Brain microvascular endothelial cell (primary cell): ENCODE data around the gene KLHL33.

Source experiments
- DNase-seq: peaks from one replicate; pipeline ENCODE4 v3.0.0-alpha.2; 2020
- H3K27ac ChIP-seq: fragments of 250-450 bp; sonication (Bioruptor Pico); 2 replicates; pipeline ENCODE4 v1.5.1; 2020; ENCODE audit warnings: mild to moderate bottlenecking, moderate library complexity
- H3K27me3 ChIP-seq: fragments of 250-450 bp; sonication (Bioruptor Pico); replicated peaks from 2 replicates; pipeline ENCODE4 v1.5.1; 2020; ENCODE audit warnings: mild to moderate bottlenecking
- H3K36me3 ChIP-seq: fragments of 250-450 bp; sonication (Bioruptor Pico); replicated peaks from 2 replicates; pipeline ENCODE4 v1.5.1; 2020; ENCODE audit warnings: mild to moderate bottlenecking
- H3K4me3 ChIP-seq: 2 replicates; pipeline ENCODE4 v1.5.1; 2011; ENCODE audit warnings: low read depth, mild to moderate bottlenecking, control low read depth, low read length, moderate library complexity
- in situ Hi-C: cut with HindIII; loops from 2 replicates; pipeline ENCODE4 v1.10.0; 2017; ENCODE audit warnings: low sequenced_read_pairs, low pct_ligation_motif_present
- TF ChIP-seq, protein P1 (sequence below): IDR thresholded peaks from 2 replicates; pipeline ENCODE4 v1.5.1; 2011; ENCODE audit warnings: low read depth, mild to moderate bottlenecking, moderate library complexity, low read length, control low read depth, inconsistent platforms; ENCODE audit errors: missing control alignments

Gene KLHL33

DNA sequence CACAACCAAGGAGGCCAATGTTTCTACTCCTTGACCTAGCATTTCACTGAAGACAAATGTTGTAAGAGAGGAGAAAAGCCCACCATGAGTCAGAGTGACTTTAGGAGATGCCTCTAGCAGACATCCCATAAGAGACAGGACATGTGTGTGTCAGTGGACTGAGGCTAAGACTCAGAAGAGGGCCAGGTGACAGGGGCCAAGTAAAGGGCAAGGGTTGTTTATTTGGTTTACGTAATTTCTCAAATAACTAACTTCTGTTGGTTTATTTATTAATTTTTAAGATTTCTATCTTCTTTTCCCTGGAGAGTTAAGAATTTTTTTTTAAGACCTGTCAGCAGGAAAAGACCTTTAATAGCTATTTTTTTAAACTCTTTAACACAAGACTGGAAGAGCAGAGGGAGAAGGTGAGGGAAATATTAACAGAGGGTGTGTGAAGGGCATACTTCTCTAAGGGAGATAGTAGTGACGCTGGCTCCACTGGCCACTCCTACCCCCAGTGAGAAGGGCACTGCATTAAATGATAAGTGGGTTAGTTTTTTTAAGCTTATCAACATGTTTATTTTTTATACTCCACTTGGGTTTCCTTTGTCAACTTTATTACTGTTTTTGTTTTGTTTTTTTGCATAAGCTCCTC lies 36.7 kb upstream of the KLHL33 start:
- no peak for DNase-seq
- TF ChIP-seq, protein P1, sequence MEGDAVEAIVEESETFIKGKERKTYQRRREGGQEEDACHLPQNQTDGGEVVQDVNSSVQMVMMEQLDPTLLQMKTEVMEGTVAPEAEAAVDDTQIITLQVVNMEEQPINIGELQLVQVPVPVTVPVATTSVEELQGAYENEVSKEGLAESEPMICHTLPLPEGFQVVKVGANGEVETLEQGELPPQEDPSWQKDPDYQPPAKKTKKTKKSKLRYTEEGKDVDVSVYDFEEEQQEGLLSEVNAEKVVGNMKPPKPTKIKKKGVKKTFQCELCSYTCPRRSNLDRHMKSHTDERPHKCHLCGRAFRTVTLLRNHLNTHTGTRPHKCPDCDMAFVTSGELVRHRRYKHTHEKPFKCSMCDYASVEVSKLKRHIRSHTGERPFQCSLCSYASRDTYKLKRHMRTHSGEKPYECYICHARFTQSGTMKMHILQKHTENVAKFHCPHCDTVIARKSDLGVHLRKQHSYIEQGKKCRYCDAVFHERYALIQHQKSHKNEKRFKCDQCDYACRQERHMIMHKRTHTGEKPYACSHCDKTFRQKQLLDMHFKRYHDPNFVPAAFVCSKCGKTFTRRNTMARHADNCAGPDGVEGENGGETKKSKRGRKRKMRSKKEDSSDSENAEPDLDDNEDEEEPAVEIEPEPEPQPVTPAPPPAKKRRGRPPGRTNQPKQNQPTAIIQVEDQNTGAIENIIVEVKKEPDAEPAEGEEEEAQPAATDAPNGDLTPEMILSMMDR: no peak
- Histone ChIP-seq H3K4me3 (no peak overlapping the region), H3K27me3 (no peaks in the 10 kb centered on the region), H3K36me3 (peaks cover 46% of the 10 kb centered on the region), H3K27ac (no peak overlapping the region)
- in situ Hi-C loops: no loop called here

DNA sequence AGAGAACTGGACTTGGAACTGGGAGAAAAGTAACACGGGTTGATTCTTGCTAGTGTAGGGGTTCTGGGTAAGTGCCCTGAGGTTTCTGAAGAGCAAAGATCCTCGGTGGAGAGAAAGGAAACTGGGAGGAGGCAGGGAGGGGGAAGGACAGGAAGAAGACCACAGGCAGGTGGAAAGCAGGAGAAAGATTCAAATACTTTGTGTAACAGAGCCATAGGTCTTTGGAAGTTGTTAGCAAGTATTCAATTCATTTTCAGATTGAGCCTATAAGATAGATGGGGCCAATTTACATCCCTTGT lies 34.6 kb upstream of the KLHL33 start:
- no peak for DNase-seq
- Histone ChIP-seq H3K36me3 (peaks cover 30% of the 10 kb centered on the region), H3K4me3 (peak overlapping the region; percentile 99), H3K27me3 (no peaks in the 10 kb centered on the region), H3K27ac (no peak overlapping the region)
- TF ChIP-seq, protein P1: no peak
- in situ Hi-C loops: no loop called here

DNA sequence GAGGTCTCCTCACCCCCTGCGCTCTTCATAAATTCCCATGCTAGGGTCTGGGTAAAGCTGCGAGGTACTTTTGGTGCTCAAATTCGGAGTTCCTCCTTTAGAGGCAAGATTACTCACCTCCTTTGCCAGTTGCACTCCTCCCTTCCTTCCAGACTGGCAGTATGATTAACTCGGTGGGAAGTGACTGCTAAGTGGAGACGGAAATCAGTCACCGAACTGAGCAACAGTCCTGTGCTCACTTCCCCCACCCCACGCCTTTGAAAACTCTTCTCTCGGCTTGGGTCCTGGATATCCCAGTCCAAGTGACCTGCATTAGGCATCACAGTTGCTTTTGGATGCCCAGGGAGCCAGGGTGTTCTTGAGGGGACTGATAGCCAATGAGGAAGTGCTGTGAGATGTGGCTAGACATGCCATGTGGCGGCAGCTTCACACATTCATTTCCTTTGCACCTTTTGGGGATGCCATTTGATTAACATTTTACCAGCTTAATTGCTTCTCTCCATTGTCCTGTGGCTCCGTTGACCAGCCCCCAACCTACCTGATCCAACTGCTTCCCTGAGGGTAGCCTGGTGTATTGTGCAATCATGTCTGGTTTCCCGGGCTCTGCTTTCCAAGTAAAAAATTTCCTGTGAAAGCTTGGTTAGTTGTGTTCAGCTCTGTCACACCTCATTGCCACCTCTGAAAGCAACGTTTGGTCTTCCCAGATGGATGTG lies 34.1 kb upstream of the KLHL33 start:
- TF ChIP-seq, protein P1: no peak
- Histone ChIP-seq H3K27me3 (no peaks in the 10 kb centered on the region), H3K36me3 (peaks cover 25% of the 10 kb centered on the region), H3K4me3 (peak overlapping the region; percentile 99), H3K27ac (peak overlapping the region; percentile 82)
- in situ Hi-C loops: no loop called here
- peak; percentile 62 for DNase-seq

DNA sequence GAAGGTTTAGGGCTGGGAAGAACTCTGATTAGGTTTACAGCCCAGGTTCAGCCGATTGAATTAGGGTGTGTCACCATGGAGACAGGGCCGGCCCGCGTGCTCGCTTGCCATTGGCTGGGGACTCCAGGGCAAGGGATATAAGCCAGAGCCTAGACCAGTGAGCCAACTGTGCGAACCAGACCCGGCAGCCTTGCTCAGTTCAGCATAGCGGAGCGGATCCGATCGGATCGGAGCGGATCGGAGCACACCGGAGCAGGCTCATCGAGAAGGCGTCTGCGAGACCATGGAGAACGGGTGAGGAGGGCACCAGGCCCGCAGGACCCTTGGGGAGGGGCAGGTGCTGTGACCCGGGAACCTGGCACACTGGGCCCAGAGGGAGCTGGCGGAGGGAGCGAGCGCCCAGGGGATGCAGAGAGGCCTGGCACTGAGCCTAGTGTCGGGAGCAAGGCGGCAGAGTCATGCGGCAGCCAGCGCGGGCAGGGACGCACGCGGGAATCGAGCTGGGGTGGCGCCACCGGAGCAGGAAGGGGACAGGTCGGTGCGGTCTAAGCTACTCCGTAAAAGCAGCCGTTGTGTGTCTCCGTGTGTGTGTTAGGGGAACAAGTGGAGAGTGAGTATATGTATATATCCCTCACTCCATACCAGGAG lies 33.4 kb upstream of the KLHL33 start, which contains the start of gene PNP:
TSS of gene PNP (plus strand) at position 165 of the 648 bp plus-strand sequence. CDS start at position 284, 119 bp downstream.
- in situ Hi-C loops: no loop called here
- peak within 1 kb of the TSS; percentile 82 for H3K27ac ChIP-seq
- H3K4me3 ChIP-seq: peak within 1 kb of the TSS; percentile 99
- DNase-seq: peak; percentile 89
- H3K27me3 ChIP-seq: no peaks in the 10 kb centered on the region
- TF ChIP-seq, protein P1: no peak
- H3K36me3 ChIP-seq: peaks cover 18% of the 10 kb centered on the region

DNA sequence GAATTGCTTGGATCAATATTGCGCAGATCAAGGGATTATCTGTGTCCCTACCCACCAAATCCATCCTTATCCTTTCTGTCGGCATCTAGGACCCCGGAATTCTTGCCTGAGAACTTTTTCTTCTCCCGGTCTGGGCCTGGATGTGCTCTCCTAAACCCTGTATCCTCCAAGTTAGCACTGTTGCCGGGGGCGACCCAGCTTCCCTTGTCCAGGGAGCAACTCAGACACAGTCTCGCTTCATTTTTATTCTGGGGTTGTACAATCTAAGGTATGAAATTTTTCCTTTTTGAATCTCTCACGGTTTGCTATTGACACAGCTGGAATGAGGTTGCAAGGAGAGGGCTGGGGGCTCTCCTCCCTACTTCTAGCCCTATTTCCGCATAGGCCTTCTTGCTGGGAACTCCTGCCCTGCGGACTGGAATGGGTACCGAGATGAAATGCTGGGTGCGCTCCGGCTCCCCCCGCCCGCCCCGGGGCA lies 32.8 kb upstream of the KLHL33 start:
- Histone ChIP-seq H3K36me3 (peaks cover 12% of the 10 kb centered on the region), H3K27me3 (no peaks in the 10 kb centered on the region), H3K27ac (peak overlapping the region; percentile 82), H3K4me3 (peak overlapping the region; percentile 99)
- TF ChIP-seq, protein P1: no peak
- no peak for DNase-seq
- in situ Hi-C loops: no loop called here
